GM19328 (cell line): ENCODE results near the gene HNRNPA1.
"Not testable (repeated sequence)": the region's sequence is repeated elsewhere in the genome, so short reads cannot be mapped to it uniquely, and the experiment has no call there.

Experiments
- ATAC-seq: cut with Tn5 transposase; IDR thresholded peaks from one replicate; pipeline ENCODE4 v1.9.1; 2021; ENCODE audit warnings: mild to moderate bottlenecking, moderate library complexity; ENCODE audit not compliant: unreplicated experiment

The HNRNPA1 gene

GRCh38 chr12:54273981-54274380 is 6.5 kb upstream of the HNRNPA1 start:
- no peak for ATAC-seq

- no peak for ATAC-seq
Observed at GRCh38 chr12:54276368-54276767, 4.2 kb upstream of the HNRNPA1 start.

GRCh38 chr12:54277823-54278276 is 2.7 kb upstream of the HNRNPA1 start:
- ATAC-seq = no peak

GRCh38 chr12:54279227-54279631 is 1.3 kb upstream of the HNRNPA1 start:
- ATAC-seq = no peak

GRCh38 chr12:54279632-54280467 is 676 bp upstream of the HNRNPA1 start, which contains the start of gene CBX5:
TSS of gene CBX5 (minus strand) at chr12:54280122. CDS start at chr12:54257650, 22,472 bp downstream.
- ATAC-seq = peak; percentile 64

- ATAC-seq = not testable (repeated sequence)
Observed at GRCh38 chr12:54281261-54281638, 724 bp downstream of the HNRNPA1 start.

- ATAC-seq = not testable (repeated sequence)
Observed at GRCh38 chr12:54281694-54282093, 1.2 kb downstream of the HNRNPA1 start.

- no peak for ATAC-seq
Observed at GRCh38 chr12:54282949-54283593, 2.5 kb downstream of the HNRNPA1 start.

- ATAC-seq = not testable (repeated sequence)
Observed at GRCh38 chr12:54284070-54284780, 3.7 kb downstream of the HNRNPA1 start.

- no peak for ATAC-seq
Observed at GRCh38 chr12:54285150-54286041, 4.9 kb downstream of the HNRNPA1 start.

GRCh38 chr12:54286042-54287030 is 5.8 kb downstream of the HNRNPA1 start:
- no peak for ATAC-seq

GRCh38 chr12:54287261-54288157 is 7.0 kb downstream of the HNRNPA1 start:
- ATAC-seq = no peak

- no peak for ATAC-seq
Observed at GRCh38 chr12:54292083-54292930, 11.8 kb downstream of the HNRNPA1 start.

- ATAC-seq = no peak
Observed at GRCh38 chr12:54292931-54293241, 12.4 kb downstream of the HNRNPA1 start.

GRCh38 chr12:54294152-54294952 is 13.8 kb downstream of the HNRNPA1 start:
- ATAC-seq = no peak

- ATAC-seq = no peak
Observed at GRCh38 chr12:54294953-54295566, 14.5 kb downstream of the HNRNPA1 start.
